ENCODE data around the gene INPP5A.

Gene INPP5A

GRCh38 chr10:132518572-132519381 is 18.8 kb upstream of the INPP5A start:
- DNase-seq, result peak; percentile 44

- DNase-seq, result peak; percentile 41
These were observed 18.0 kb upstream of the INPP5A start for GRCh38 chr10:132519382-132520176.

DNA sequence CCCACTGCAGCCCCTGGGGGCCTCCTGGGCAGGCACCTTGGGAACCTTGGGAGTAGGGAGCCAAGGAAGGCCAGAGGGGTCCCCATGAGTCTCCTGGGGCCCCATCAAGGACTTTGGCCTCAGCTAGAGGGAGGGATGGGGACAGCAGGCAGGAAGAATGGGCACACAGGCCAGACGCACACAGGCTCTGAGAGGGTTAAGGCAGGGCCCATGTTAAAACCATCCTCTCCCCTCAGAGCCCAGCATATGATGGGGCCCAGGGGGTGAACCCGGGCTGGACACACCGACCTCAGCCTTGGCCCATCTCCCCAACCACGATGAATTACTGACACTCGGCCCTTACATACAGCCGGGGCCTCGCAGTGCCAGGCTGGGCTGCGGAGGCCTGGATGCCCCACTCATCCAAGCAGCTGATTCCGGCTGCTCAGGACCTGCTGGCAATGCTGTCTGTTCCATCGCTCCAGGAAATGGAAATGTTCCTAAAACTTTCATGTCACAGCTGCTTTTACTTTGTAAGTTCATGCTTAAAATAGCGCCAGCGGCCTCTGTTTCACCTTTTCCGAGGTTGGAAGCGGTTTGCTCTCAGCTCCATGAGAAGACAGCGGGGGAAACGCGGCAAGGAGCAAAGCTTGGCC is 17.3 kb upstream of the INPP5A start:
- peak; percentile 92 for DNase-seq

DNA sequence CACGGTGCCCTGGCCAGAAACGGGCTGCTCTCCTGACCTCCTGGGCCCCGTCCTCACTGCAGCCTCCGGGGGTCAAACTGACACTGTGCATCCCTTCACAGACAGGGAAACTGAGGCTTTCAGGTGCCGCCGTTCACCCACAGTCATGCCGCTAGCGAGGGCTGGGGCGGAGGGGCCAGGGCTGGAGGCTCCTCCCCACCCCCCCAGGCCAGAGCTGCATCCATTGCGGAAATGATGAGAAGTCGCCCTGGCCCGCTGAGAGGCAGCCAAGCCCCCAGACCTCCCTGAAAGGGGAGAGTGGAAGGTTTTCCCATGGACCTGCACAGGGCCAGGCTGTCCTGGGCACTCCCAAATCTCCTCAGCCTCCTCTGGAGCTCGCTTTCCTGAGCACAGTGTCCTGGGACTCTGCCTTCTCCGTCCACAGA is 16.5 kb upstream of the INPP5A start:
- DNase-seq, result peak; percentile 39

DNA sequence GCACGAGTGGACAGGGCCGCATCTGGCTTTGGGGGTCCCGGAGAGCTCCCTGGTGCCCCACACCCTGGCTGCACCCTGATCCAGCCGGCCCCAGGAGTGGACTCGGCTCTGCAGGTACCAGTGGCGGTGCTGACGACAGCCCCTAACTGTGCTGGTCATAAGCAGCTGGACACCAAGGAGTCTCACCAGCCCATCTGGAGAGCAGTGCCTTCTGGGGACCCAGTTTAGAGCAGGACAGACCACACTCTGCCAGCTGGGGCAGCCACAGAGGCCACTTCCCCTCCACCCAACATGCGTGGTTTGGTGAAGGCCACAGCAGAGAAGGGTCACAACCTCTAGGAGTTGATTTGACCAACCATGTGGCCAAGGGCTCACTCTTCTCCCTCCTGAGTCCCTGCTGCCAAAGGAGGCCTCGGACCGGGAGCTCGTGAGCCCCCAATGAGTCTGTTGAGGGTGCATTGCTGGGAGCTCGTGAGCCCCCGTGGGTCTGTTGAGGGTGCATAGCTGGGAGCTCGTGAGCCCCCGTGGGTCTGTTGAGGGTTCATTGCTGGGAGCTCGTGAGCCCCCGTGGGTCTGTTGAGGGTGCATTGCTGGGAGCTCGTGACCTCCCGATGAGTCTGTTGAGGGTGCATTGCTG is 16.0 kb upstream of the INPP5A start:
- peak; percentile 32 for DNase-seq

GRCh38 chr10:132522521-132523411 is 14.8 kb upstream of the INPP5A start:
- peak; percentile 14 for DNase-seq

DNA sequence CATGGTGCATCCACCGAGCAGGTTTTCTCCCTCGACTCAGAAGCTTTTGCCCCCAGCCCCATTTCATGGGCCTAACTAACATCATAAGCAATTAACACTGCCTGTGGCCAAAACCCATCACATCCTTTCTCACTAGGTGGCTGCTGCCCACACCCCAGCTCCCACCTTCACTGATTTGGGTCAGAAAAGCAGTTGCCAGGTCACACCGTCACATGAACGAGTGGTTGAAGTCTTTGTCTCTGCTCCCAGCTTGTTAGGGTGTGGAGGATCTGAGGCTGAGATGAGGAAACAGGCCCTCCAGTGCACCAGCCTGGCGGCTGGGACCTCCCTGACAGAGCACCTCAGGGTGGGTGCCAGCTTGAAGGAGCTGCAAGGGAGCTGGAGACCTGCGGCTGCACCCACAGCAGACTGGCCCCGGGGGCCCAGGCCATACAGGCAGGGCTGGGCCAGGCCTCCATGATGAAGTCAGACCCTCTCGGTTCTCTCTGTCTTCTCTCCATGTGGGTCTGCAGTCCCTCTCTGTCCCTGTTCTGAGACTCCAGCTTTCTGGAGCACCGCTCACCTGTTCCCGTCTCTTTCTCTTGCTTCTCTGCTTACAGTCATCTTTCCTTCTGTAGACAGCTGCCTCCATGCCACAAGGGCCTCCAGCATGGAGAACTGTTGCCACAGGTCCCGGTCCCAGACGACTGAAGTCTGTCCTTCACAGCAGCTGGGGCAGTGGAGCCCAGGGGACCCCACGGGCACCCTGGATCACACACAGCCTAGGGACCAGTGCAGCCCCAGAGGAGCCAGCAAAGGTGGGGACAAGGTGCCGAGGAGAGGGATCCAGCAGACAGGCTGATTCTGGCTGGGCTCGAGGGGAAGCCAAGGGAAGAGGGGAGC is 13.8 kb upstream of the INPP5A start:
- DNase-seq, result peak; percentile 16

DNA sequence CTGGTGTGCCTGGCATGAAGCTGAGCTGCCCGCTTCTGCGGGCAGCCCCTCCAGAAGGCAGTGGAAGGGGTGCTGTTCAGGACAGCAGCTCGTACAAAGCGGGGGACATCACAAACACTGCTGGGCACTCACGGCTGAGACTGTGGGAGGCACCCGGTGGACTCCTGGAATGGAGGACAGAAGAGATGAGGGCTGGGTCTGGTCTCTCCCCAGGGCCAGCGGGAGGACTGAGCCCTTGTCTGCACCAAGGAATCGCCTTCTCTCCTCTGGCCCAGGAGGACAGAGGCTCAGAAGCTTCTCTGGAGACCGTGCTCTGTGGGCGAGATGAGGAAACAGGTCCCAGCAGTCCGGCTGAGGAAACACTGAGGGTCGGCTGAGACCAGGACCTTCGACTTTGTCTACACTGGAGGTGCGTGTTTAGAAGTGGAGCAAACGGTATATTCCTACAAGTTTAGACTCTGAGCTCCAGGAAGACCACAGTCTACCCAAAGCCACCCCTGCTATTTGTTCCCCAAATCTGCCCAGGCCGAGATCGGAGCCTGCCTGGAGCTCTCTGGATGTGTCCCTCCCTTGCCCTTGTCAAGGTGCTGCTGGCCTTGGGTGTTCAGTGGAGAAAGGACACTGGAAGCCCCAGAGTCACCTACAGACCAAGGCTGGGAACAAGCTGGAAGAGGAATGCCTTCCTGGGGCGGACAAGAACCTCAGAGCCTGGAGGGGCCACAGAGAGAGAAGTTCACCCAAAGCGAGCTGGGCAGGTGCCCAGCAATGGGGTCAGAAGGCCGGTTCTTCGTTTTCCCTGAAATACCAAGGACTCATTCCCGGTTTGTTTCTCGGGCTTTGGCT is 12.9 kb upstream of the INPP5A start:
- peak; percentile 10 for DNase-seq

- DNase-seq, result no peak
These were observed 10.9 kb upstream of the INPP5A start for GRCh38 chr10:132526676-132527075.

DNA sequence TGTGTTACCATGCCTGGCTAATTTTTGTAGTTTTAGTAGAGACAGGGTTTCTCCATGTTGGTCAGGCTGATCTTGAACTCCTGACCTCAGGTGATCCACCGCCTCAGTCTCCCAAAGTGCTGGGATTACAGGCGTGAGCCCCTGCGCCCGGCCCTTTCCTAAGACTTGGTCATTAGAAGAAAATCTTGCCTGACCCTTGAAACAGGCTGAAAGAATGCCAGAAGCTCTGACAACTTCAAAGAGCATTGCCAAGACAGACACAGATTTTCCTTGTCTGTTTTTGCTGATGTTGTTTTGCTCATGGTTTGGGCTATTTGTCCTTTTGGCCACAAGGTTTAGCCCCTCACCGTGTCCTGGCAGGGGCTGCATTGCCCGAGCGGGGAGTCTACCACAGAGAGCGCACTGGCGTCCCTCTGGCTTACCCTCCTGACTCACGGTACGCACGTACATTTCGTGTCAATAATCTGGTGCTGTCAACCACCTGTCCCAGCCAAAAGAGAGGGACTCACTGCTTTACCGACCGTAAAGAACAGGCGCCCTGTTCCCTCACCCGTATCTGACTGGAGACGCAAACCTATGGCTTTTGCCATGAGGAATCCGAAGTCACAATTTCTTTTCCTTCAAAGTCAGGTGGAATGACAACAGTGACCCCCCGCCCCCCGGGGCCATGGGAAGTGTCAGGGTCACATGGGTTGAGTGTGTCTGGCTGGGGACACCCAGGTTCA is 10.1 kb upstream of the INPP5A start:
- DNase-seq, result peak; percentile 17

- DNase-seq, result peak; percentile 60
These were observed 9.4 kb upstream of the INPP5A start for GRCh38 chr10:132528064-132528691.

- DNase-seq, result peak; percentile 5
These were observed 5.4 kb upstream of the INPP5A start for GRCh38 chr10:132532179-132532578.

DNA sequence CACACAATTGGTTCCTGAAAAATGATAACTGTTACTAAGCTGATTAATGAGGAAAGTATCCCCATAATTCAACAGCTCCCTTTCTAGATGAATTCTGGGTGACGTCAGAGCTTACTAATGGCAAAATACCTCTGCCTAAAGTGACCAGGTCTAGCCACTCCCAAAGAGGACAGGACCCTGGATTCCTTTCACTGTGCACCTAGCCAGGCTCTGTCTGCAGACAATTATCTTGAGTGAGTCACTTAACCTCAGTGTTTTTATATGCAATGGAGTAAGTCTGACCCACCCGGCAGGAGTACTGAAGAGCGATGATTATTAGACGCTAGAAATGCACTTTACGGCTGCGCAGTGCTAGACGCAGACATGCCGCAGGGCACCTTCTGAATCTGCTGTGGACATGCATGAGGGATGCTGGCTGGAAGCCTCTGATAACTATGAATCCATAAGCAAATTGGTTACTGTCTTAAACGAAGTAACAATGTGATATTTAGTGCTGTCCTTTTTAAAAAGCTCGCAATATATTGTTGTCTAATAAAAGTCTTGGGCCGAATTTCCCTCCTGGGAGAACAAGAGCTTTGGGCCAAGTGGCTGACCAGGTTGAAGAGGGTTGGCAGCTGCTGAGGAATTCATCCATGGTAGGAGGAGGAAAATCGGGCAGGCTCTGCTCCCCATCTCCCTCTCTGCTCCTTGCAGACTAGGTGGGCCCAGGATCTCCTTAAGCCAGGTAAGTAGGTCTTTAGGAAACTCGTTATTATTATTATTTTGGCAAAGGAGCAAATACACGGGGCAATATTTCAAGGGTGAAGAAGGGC is 4.6 kb upstream of the INPP5A start:
- peak; percentile 6 for DNase-seq

DNA sequence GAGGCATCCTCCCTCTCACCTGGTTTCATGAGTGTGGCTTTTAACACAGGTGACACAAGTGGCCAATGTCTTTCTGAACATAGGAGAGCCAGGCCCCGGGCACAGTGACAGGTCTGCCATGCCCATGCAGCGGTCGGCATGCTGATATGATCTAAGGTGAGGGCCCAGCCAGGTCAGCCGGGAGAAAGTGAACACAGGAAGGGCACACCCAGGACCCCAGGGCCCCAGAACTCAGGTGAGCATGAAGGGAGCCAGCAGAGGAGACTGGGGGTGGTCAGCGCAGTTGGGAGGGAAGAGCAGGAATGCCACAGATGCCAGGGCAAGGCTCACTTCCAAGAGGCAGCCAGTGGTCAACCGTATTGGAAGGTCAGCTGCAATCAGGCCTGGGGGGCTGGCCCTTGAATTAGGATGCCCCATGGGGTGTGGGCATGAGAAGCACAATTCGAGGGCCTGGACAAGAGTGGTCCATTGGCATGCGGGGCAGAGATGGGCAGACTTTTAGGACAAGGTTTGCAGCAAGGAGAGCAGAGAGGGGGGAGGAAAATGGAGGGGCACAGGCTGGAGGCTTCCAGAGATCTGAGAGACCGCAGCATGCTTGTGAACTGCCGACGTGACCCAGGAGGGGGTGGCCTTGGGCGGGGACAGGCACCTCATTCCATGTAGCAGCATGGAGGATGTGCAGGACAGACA is 3.9 kb upstream of the INPP5A start:
- DNase-seq, result peak; percentile 15

DNA sequence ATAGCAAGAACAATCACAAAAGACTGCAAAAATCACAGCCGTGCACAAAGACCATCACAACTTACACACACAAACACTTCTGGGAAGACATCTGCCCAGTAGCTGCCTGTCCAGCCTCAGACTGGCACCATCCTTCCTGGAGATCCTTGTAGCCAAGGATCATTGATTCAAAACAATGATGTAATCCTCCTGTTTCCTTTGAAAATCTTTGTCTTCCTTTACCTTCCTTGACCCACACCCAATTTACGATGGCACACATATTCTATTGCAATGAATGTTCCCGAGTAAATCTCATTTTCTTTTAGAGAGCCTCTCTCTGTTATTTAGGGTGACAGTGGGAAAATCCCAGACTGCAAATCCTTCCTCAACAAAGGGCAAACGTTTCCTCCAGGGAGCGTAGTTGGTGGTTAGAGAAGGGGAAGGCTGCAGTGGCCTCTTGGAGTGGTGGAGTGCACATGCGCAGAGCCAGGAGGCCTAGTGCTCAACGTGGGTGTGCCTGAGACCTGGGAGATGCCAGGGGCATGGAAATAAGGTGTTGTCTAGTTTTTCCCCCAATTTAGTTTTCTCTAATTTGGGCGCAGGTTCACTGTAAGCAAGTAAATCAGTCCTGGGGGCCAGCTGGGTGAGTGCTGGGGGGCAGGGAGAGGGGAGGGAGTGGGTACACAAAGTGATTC is 3.1 kb upstream of the INPP5A start:
- peak; percentile 8 for DNase-seq

DNA sequence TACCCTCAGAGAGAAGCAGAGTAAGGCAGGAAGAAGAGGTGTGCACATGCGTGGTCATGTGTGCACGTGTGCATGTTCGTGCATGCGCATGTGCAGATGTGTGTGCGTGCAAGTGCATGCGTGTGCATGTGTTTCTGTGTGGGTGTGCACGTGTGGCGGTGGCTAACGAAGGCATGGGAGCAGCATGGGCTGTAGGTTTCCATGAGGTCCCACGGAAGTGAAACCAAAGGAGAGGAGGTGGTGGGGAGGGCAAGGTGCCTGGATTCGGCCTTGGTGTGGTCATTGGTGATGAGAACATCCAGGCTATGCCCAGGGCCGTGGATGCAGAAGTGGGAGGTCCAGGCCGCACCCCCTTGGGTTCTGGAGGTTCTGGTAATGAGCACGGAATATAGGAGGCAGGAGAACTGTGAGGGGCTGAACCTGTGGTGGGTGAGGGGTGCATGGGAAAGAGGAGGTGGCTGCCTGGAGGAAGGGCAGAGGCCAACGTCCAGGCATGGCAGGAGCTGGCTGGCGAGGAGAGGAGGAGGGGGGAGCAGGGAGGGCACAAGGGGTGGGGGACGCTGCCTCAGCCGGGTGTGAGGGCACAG is 2.4 kb upstream of the INPP5A start:
- DNase-seq, result peak; percentile 20

Measured in right hindlimb (tissue), 1 donor.